Endothelial cell of umbilical vein (primary cell): ENCODE results near the gene STPG3. TPM values are rescaled to one million over a fixed set of nuclear protein-coding genes. Genes with fewer than 3 reads are reported as not detected.

Experiments used
- BruUV-seq: library from RNA; stranded (reverse); fragments of 400-500 nt; replicated peaks from 2 replicates; lab custom pipeline; 2021; lab: Mats Ljungman, UMichigan
- CTCF ChIA-PET: fragments of 300-600, 350-600 bp; sonication (Branson Sonifier 250); formaldehyde crosslinking; loops from one replicate; lab custom pipeline; 2021; ENCODE audit warnings: antibody characterized with exemption, inconsistent platforms; lab: Charles Lee
- POLR2A ChIA-PET: fragments of 300-600, 350-600 bp; sonication (Branson Sonifier 250); formaldehyde crosslinking; loops from one replicate; lab custom pipeline; 2021; ENCODE audit warnings: antibody characterized with exemption, inconsistent platforms; lab: Charles Lee
- DNase-seq: peaks from one replicate; pipeline ENCODE4 v3.0.0-alpha.2; 2011; ENCODE audit warnings: low read depth, low spot score
- FAIRE-seq: peaks from 2 replicates; lab custom pipeline; 2011; peaks lifted over from hg19 to GRCh38; lab: Jason Lieb, UNC
- H2AFZ ChIP-seq: 2 replicates; pipeline ENCODE4 v1.6.0; 2012; ENCODE audit warnings: low read depth, low read length, control low read depth, inconsistent platforms
- H3K27ac ChIP-seq: 2 replicates; pipeline ENCODE4 v1.5.1; 2011; ENCODE audit warnings: low read depth, mild to moderate bottlenecking, control low read depth, low read length, moderate library complexity; ENCODE audit not compliant: insufficient read depth
- H3K27me3 ChIP-seq, 2 experiments: 2 replicates each; pipeline versions ENCODE4 v1.6.0 to v1.6.1; 2011; ENCODE audit warnings: low read length in 2 of 2, mixed read lengths in 1 of 2; ENCODE audit not compliant: control insufficient read depth in 2 of 2, insufficient read depth in 2 of 2
- H3K36me3 ChIP-seq, 2 experiments: 2 replicates in 1 of 2; 3 replicates in 1 of 2; pipeline ENCODE4 v1.5.1; 2011; ENCODE audit warnings: low read length in 2 of 2, mild to moderate bottlenecking in 1 of 2, moderate library complexity in 1 of 2; ENCODE audit not compliant: control insufficient read depth in 2 of 2, insufficient read depth in 2 of 2; ENCODE audit errors: extremely low read depth in 1 of 2
- H3K4me1 ChIP-seq: 3 replicates; pipeline ENCODE4 v1.5.1; 2011; ENCODE audit warnings: mild to moderate bottlenecking, low read length; ENCODE audit not compliant: control insufficient read depth, insufficient read depth; ENCODE audit errors: extremely low read depth
- H3K4me2 ChIP-seq: 2 replicates; pipeline ENCODE4 v1.6.1; 2011; ENCODE audit warnings: low read length, control low read depth, mixed read lengths; ENCODE audit not compliant: insufficient read depth
- H3K4me3 ChIP-seq, 3 experiments: fragments of 200-600 bp in 1 of 3; sonication (generic), shearing (Covaris generic) in 1 of 3; replicated peaks in 1 of 3; 2 replicates each; pipeline ENCODE4 v1.5.1; 2011 to 2016; ENCODE audit warnings: control low read depth in 3 of 3, low read length in 3 of 3, mild to moderate bottlenecking in 2 of 3, inconsistent platforms in 1 of 3, low read depth in 1 of 3, moderate library complexity in 1 of 3; ENCODE audit not compliant: insufficient read depth in 1 of 3
- H3K79me2 ChIP-seq: 2 replicates; pipeline ENCODE4 v1.6.0; 2012; ENCODE audit warnings: low read length, inconsistent platforms; ENCODE audit not compliant: control insufficient read depth, insufficient read depth
- H3K9ac ChIP-seq: replicated peaks from 2 replicates; pipeline ENCODE3; 2011; ENCODE audit warnings: low read length, control low read depth; ENCODE audit not compliant: insufficient read depth; ENCODE audit errors: extremely low read depth
- H3K9me1 ChIP-seq: replicated peaks from 3 replicates; pipeline ENCODE4 v1.6.0; 2011; ENCODE audit warnings: mild to moderate bottlenecking, low read length; ENCODE audit not compliant: control insufficient read depth, insufficient read depth; ENCODE audit errors: extremely low read depth
- H3K9me3 ChIP-seq: replicated peaks from 2 replicates; pipeline ENCODE4 v1.5.1; 2012; ENCODE audit warnings: low read length, inconsistent platforms; ENCODE audit not compliant: control insufficient read depth, insufficient read depth
- H4K20me1 ChIP-seq: replicated peaks from 2 replicates; pipeline ENCODE3; 2011; ENCODE audit warnings: mild to moderate bottlenecking, low read length; ENCODE audit not compliant: control insufficient read depth, insufficient read depth; ENCODE audit errors: extremely low read depth
- EZH2 ChIP-seq: IDR thresholded peaks from 2 replicates; pipeline ENCODE4 v1.6.1; 2012; ENCODE audit warnings: borderline replicate concordance, low read depth, mild to moderate bottlenecking, moderate library complexity, low read length, inconsistent platforms; ENCODE audit not compliant: severe bottlenecking
- FOS ChIP-seq: IDR thresholded peaks from 2 replicates; pipeline ENCODE4 v1.6.1; 2011; ENCODE audit warnings: mild to moderate bottlenecking, low read length, moderate library complexity, borderline replicate concordance; ENCODE audit not compliant: insufficient read depth
- GATA2 ChIP-seq: IDR thresholded peaks from 2 replicates; pipeline ENCODE4 v1.7.0; 2011; ENCODE audit warnings: low read depth, mild to moderate bottlenecking, moderate library complexity, mixed read lengths, low read length; ENCODE audit not compliant: insufficient read length, insufficient read depth
- JUN ChIP-seq: IDR thresholded peaks from 2 replicates; pipeline ENCODE4 v1.6.1; 2011; ENCODE audit warnings: borderline replicate concordance, low read depth; ENCODE audit not compliant: insufficient read length, insufficient read depth
- MYC ChIP-seq: IDR thresholded peaks from one replicate; pipeline ENCODE4 v1.6.1; 2011; ENCODE audit warnings: mild to moderate bottlenecking, low read depth, low read length
- POLR2A ChIP-seq: IDR thresholded peaks from 2 replicates; pipeline ENCODE4 v1.6.1; 2012; ENCODE audit warnings: low read depth, mild to moderate bottlenecking, control low read depth, low read length
- dilution Hi-C: fragments of 300-500 bp; cut with MboI; formaldehyde crosslinking; loops from one replicate; pipeline ENCODE4 v1.15.0; 2019; ENCODE audit warnings: low sequenced_read_pairs; ENCODE audit not compliant: extremely low pct_ligation_motif_present
- intact Hi-C: fragments of 100-400 bp; cut with micrococcal nuclease; formaldehyde crosslinking; loops from one replicate; pipeline ENCODE4 v1.10.0; 2022
- polyA plus RNA-seq, 4 experiments: library from polyadenylated mRNA; depleted of rRNA in 3 of 4; stranded (reverse) in 3 of 4; unstranded in 1 of 4; fragments of >200 nt; gene quantifications; 2 replicates each; pipeline versions ENCODE4 v1.2.1 to v1.2.3, GENCODE V29; 2011 to 2012; ENCODE audit warnings: missing spikeins in 1 of 4
- total RNA-seq: library from RNA; stranded (reverse); gene quantifications from 2 replicates; pipeline ENCODE4 v1.2.3, GENCODE V29; 2021
- TF ChIP-seq, protein P1 (sequence below): IDR thresholded peaks from 2 replicates; pipeline ENCODE4 v1.6.1; 2011; ENCODE audit not compliant: insufficient read depth, insufficient read length
- TF ChIP-seq, protein P2 (sequence below), 2 donors: IDR thresholded peaks; 1 replicate in 1 of 2; 2 replicates in 1 of 2; pipeline ENCODE4 v1.5.1; 2011; ENCODE audit warnings: low read length in 2 of 2, mild to moderate bottlenecking in 2 of 2, moderate library complexity in 2 of 2, control low read depth in 1 of 2, inconsistent platforms in 1 of 2, low read depth in 1 of 2; ENCODE audit not compliant: insufficient read depth in 1 of 2; ENCODE audit errors: extremely low read depth in 1 of 2

Gene STPG3
- total and polyA plus RNA-seq, 2 donors (not counting 3 experiments of a cell fraction or from before 2014, with no cell fraction given), result not detected

DNA sequence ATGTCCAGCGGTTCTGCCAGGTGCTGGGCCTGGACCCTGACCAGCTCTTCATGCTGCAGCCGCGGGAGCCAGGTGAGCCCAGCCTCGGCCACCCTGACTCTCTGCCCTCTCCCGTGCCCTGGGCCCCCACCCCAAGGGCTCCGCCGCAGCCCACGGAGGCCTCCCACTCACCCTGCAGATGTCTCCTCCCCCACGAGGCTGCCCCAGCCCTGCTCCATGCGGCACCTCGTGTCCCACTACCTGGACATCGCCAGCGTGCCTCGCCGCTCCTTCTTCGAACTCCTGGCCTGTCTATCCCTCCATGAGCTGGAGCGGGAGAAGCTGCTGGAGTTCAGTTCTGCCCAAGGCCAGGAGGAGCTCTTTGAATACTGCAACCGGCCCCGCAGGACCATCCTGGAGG, 36.5 kb upstream of the STPG3 start:
- peaks cover 6% of the 10 kb centered on the region for H3K4me1 ChIP-seq
- no peak overlapping the region for H3K9ac ChIP-seq
- dilution Hi-C loops, result no loop called here
- no peaks in the 10 kb centered on the region for H3K27me3 ChIP-seq
- TF ChIP-seq, protein P1, sequence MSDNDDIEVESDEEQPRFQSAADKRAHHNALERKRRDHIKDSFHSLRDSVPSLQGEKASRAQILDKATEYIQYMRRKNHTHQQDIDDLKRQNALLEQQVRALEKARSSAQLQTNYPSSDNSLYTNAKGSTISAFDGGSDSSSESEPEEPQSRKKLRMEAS, result no peak
- TF ChIP-seq EZH2 (no peak), JUN (no peak), FOS (no peak), POLR2A (no peak), MYC (no peak), GATA2 (no peak)
- TF ChIP-seq, protein P2, sequence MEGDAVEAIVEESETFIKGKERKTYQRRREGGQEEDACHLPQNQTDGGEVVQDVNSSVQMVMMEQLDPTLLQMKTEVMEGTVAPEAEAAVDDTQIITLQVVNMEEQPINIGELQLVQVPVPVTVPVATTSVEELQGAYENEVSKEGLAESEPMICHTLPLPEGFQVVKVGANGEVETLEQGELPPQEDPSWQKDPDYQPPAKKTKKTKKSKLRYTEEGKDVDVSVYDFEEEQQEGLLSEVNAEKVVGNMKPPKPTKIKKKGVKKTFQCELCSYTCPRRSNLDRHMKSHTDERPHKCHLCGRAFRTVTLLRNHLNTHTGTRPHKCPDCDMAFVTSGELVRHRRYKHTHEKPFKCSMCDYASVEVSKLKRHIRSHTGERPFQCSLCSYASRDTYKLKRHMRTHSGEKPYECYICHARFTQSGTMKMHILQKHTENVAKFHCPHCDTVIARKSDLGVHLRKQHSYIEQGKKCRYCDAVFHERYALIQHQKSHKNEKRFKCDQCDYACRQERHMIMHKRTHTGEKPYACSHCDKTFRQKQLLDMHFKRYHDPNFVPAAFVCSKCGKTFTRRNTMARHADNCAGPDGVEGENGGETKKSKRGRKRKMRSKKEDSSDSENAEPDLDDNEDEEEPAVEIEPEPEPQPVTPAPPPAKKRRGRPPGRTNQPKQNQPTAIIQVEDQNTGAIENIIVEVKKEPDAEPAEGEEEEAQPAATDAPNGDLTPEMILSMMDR (IDR thresholded peaks at IDR 0.05; ENCODE audit: extremely low read depth in 1 of 2, insufficient read depth in 1 of 2, low read depth in 1 of 2, low read length in 2 of 2), result no peak
- ChIA-PET CTCF (interaction anchor here (0.7 to 1.9 kb wide), 4 partner anchors 8 to 22 kb away, joined by 6 to 14 read pairs (median 7); partner anchors contain the start of gene RNF224), POLR2A (interaction anchor here (1.0 kb wide), 1 partner anchor 14 kb away, joined by 3 read pairs; the partner anchor contains the start of gene TPRN)
- no peak overlapping the region for H3K4me3 ChIP-seq
- no peaks in the 10 kb centered on the region for H3K79me2 ChIP-seq
- intact Hi-C loops, result no loop called here
- H3K36me3 ChIP-seq, result peaks cover 0 to 4% of the 10 kb centered on the region in 2 experiments
- BruUV-seq, result TSS peak; percentile 5
- no peak overlapping the region for H2AFZ ChIP-seq
- H3K9me3 ChIP-seq, result no peaks in the 10 kb centered on the region
- H3K9me1 ChIP-seq, result no peaks in the 10 kb centered on the region
- no peak for DNase-seq
- no peak overlapping the region for H3K4me2 ChIP-seq
- FAIRE-seq, result no peak
- no peak overlapping the region for H3K27ac ChIP-seq
- no peaks in the 10 kb centered on the region for H4K20me1 ChIP-seq
